Spleen (tissue), 7 donors: Measurements from ENCODE around the gene ARID1A.

Experiments
- POLR2AphosphoS5 ChIP-seq, 3 donors: sonication (generic); formaldehyde crosslinking; IDR thresholded peaks; one replicate each; pipeline ENCODE4 v1.5.1; 2017; ENCODE audit warnings: antibody characterized with exemption in 3 of 3
- TF ChIP-seq, protein P1 (sequence below), 11 experiments: fragments of 200-600 bp in 7 of 11; fragments of 450-650 bp in 4 of 11; sonication (generic) in 4 of 11; IDR thresholded peaks in 8 of 11; conservative IDR thresholded peaks in 3 of 11; 1 replicate in 7 of 11; 2 replicates in 4 of 11; pipeline versions ENCODE4 v1.4.0 to v1.8.0; 2016 to 2021; ENCODE audit warnings: antibody characterized with exemption in 11 of 11, inconsistent platforms in 4 of 11, mild to moderate bottlenecking in 1 of 11
- donor health status: DM: no; HTN: no; CAD: no; lungs with moderate emphysema.
- donor health status: DM: no; HTN: no; CAD: no.
- donor health status: DM: no; HTN: no; CAD: no.

DNA sequence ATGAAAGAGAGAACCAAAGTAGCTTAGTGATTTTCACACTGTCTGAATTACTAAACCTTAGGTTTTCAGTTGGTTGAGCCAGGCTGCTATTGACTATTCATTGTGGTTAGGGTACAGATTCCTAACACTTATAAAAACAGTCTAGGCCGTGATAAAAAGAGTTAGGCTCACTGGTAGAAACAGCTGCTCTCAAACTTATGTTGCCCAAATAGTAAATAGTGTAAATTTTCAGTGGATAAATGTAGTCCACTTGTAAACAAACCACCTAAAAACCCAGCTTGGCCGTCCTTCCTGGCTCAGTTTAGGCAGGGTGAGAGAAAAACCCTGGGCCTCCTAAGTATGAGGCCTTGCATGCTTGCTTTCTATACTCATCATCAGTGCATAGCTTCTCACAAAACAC is 34.9 kb downstream of the ARID1A start:
- TF ChIP-seq, protein P1, sequence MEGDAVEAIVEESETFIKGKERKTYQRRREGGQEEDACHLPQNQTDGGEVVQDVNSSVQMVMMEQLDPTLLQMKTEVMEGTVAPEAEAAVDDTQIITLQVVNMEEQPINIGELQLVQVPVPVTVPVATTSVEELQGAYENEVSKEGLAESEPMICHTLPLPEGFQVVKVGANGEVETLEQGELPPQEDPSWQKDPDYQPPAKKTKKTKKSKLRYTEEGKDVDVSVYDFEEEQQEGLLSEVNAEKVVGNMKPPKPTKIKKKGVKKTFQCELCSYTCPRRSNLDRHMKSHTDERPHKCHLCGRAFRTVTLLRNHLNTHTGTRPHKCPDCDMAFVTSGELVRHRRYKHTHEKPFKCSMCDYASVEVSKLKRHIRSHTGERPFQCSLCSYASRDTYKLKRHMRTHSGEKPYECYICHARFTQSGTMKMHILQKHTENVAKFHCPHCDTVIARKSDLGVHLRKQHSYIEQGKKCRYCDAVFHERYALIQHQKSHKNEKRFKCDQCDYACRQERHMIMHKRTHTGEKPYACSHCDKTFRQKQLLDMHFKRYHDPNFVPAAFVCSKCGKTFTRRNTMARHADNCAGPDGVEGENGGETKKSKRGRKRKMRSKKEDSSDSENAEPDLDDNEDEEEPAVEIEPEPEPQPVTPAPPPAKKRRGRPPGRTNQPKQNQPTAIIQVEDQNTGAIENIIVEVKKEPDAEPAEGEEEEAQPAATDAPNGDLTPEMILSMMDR (IDR thresholded peaks at IDR 0.05 in 8 of 11, conservative IDR thresholded peaks at IDR 0.05 in 3 of 11) = no peak
- no peak for TF ChIP-seq POLR2AphosphoS5 (IDR thresholded peaks at IDR 0.05)
